SJCRH30 (cell line): ENCODE data around the gene SLC35D3. TPM values are rescaled to one million over a fixed set of nuclear protein-coding genes. Genes with fewer than 3 reads are reported as not detected.
A peak's percentile ranks its signal among the peaks of the same experiment; 100 is the strongest.

ENCODE experiments used
- DNase-seq, 2 experiments: peaks; one replicate each; pipeline ENCODE4 v3.0.0-alpha.2; 2015 to 2020
- H3K27ac ChIP-seq: fragments of 250-450 bp; sonication (Bioruptor Pico); 2 replicates; pipeline ENCODE4 v1.5.1; 2020; ENCODE audit warnings: mild to moderate bottlenecking, moderate library complexity
- H3K27me3 ChIP-seq: fragments of 250-450 bp; sonication (Bioruptor Pico); 2 replicates; pipeline ENCODE4 v1.5.1; 2020; ENCODE audit warnings: mild to moderate bottlenecking, moderate library complexity
- H3K36me3 ChIP-seq: fragments of 250-450 bp; sonication (Bioruptor Pico); 2 replicates; pipeline ENCODE4 v1.5.1; 2020; ENCODE audit warnings: mild to moderate bottlenecking, moderate library complexity
- H3K4me1 ChIP-seq: fragments of 250-450 bp; sonication (Bioruptor Pico); 2 replicates; pipeline ENCODE4 v1.5.1; 2020; ENCODE audit warnings: mild to moderate bottlenecking, moderate library complexity
- H3K4me3 ChIP-seq: fragments of 250-450 bp; sonication (Bioruptor Pico); 2 replicates; pipeline ENCODE4 v1.5.1; 2020; ENCODE audit warnings: mild to moderate bottlenecking, moderate library complexity
- H3K9me3 ChIP-seq: fragments of 250-450 bp; sonication (Bioruptor Pico); replicated peaks from 2 replicates; pipeline ENCODE4 v1.5.1; 2020; ENCODE audit warnings: mild to moderate bottlenecking, moderate library complexity
- total RNA-seq: library from RNA; depleted of rRNA; stranded (reverse); fragments of >200 nt; shearing (Covaris generic); gene quantifications from 2 replicates; pipeline ENCODE4 v1.2.3, GENCODE V29; 2014

Gene SLC35D3
- total RNA-seq, 1 experiment from 2014 or later: 0.06 TPM

- no peak for DNase-seq
- Histone ChIP-seq H3K4me3 (no peak overlapping the region), H3K27ac (no peak overlapping the region), H3K9me3 (no peaks in the 10 kb centered on the region), H3K27me3 (no peaks in the 10 kb centered on the region), H3K4me1 (peaks cover 3% of the 10 kb centered on the region; the same call in 1 of the 2 replicates), H3K36me3 (no peaks in the 10 kb centered on the region)
Measured at GRCh38 chr6:136914947-136915346, 7.2 kb upstream of the SLC35D3 start.

GRCh38 chr6:136918706-136919105 is 3.4 kb upstream of the SLC35D3 start:
- Histone ChIP-seq H3K4me3 (no peak overlapping the region), H3K9me3 (no peaks in the 10 kb centered on the region), H3K4me1 (no peaks in the 10 kb centered on the region), H3K36me3 (no peaks in the 10 kb centered on the region), H3K27me3 (no peaks in the 10 kb centered on the region), H3K27ac (no peak overlapping the region)
- DNase-seq: no peak

DNA sequence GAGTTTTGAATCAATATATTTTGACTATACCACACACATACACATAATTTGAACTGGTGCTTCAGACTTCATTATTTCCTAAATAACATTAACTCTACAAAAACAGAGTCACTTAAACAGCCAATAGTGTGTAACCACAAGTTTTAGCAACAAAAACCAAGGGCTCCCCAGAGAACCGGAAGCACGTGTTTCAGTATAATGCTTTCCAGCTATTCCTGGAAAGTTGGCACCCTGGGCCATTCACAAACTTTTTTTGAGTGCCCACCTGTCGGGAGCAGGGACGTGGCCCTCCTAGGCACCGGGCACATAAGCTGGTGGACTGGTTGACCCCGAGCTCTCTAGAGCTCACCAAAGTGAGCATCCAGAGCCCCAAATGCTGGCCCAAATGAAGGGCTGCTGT is 1.9 kb upstream of the SLC35D3 start:
- Histone ChIP-seq H3K36me3 (no peaks in the 10 kb centered on the region), H3K27me3 (no peaks in the 10 kb centered on the region), H3K27ac (no peak overlapping the region), H3K9me3 (no peaks in the 10 kb centered on the region), H3K4me3 (no peak overlapping the region), H3K4me1 (no peaks in the 10 kb centered on the region)
- DNase-seq: no peak

DNA sequence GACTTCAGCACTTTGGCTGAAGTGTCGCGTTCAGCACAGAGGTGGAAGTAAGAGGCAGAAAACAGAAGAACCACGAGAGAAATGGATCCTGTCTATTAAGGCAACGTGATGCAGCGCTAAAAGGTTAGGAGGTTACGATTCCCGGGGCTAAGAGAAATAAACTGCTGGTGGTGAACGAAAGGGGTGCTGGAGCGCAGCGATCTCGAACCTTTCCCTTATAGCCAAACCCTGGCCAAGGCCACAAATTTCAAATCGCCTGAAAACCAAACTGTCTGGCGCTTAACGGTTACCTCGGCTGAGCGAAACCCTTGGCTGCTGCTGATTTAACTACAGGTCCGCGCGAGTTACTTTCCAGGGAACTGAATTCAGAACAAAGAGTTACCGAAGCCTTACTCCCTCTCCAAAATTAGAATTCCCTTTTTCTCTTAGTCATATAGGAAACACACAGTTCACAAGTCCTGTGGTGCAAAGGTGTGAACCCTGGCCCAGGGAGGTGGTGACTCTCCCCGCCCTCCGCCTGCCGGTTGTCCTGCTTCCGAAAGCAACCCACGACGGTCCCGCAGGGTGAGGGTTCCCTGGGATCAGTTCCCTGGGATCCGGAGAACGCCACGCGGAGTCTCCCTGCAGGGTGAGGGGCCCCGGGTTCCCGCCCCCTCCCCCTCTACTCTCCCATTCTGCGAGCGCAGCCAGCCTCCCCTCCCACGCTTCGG is 1.3 kb upstream of the SLC35D3 start:
- no peaks in the 10 kb centered on the region for H3K4me1 ChIP-seq
- H3K27ac ChIP-seq: no peak overlapping the region
- H3K27me3 ChIP-seq: no peaks in the 10 kb centered on the region
- peak overlapping the region; percentile 80 for H3K4me3 ChIP-seq
- no peaks in the 10 kb centered on the region for H3K9me3 ChIP-seq
- no peaks in the 10 kb centered on the region for H3K36me3 ChIP-seq
- no peak for DNase-seq

DNA sequence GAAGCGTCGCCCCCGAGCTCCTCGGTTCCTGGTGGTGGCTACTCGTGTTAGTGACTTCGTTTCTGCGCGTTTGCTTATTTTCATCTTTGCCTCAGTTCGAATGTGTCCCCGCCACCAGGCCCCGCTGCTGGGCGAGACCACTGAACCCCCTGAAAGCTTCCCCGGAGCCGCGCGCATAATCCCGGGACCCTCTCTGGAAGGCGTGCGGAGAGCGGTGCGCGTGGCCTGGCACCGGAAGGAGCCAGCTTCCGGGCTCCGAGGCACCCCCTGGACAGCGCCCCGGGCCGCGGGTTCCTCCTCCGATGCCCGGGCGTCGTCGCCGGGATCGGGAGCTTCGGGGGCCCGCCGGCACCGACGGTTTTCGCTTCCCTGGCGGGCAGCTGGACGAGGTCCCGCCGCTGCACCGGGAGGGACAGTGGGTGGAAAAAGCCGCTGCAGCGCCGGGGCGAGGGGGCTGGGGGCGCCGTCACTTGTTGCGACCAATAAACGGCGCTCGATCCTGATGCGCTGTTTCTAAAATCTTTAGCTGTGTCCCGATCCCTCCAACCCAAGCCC is 643 bp upstream of the SLC35D3 start:
- H3K27ac ChIP-seq: peak overlapping the region; percentile 56
- H3K4me1 ChIP-seq: no peaks in the 10 kb centered on the region
- no peaks in the 10 kb centered on the region for H3K27me3 ChIP-seq
- peak in 1 of 2 experiments; percentile 42 for DNase-seq
- H3K9me3 ChIP-seq: no peaks in the 10 kb centered on the region
- H3K4me3 ChIP-seq: peak overlapping the region; percentile 80
- no peaks in the 10 kb centered on the region for H3K36me3 ChIP-seq

DNA sequence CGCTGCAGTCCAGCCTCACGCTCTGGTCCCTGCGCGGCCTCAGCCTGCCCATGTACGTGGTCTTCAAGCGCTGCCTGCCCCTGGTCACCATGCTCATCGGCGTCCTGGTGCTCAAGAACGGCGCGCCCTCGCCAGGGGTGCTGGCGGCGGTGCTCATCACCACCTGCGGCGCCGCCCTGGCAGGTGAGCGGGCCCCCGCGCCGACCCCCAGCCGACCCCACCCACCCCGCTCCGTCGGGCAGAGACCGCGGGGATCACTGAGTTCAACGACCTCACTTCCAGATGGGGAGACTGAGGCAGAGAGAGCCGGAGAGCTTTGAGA is 545 bp downstream of the SLC35D3 start:
- H3K4me1 ChIP-seq: no peaks in the 10 kb centered on the region
- DNase-seq: no peak
- no peaks in the 10 kb centered on the region for H3K9me3 ChIP-seq
- H3K4me3 ChIP-seq: no peak overlapping the region
- H3K27ac ChIP-seq: no peak overlapping the region
- no peaks in the 10 kb centered on the region for H3K27me3 ChIP-seq
- H3K36me3 ChIP-seq: no peaks in the 10 kb centered on the region

DNA sequence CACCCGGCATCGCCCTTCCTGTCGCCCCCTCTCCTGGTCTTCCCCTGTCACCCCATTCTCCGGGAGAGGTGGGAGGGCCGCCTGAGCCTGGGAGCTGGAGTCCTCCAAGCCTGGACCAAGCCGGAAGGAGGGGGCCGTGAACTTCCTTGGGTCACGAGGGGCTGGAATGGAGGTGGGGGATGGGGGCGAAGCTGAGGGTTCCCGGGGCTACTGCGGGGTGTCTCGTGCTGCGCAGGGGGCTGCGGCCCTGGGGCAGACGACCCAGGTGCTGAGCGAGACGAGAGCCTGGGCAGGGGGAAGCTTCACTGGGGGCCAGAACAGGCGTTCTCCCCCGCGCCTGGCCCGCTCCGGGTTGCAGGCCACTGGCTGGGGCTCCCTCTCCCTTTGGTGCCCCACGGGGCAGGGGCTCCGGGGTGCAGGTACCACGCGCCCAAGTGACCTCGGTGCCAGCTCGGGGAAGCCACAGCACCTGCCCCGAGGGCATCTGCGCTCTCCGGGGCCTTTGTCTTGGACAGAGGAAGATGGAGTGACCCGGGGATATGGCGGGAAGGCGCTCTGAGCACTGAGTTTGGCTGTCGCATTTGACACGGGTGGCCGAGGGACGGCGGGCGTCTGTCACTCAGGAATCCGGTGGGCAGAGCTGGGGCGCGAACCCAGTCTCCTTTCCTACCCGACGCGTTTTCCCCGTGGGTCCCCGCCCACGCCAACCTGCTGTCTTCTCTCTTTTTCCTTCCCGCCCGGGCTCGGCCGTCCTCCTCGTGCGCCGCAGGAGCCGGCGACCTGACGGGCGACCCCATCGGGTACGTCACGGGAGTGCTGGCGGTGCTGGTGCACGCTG is 1.2 kb downstream of the SLC35D3 start:
- no peaks in the 10 kb centered on the region for H3K36me3 ChIP-seq
- no peak overlapping the region for H3K4me3 ChIP-seq
- DNase-seq: no peak
- no peaks in the 10 kb centered on the region for H3K4me1 ChIP-seq
- no peak overlapping the region for H3K27ac ChIP-seq
- H3K27me3 ChIP-seq: no peaks in the 10 kb centered on the region
- no peaks in the 10 kb centered on the region for H3K9me3 ChIP-seq

DNA sequence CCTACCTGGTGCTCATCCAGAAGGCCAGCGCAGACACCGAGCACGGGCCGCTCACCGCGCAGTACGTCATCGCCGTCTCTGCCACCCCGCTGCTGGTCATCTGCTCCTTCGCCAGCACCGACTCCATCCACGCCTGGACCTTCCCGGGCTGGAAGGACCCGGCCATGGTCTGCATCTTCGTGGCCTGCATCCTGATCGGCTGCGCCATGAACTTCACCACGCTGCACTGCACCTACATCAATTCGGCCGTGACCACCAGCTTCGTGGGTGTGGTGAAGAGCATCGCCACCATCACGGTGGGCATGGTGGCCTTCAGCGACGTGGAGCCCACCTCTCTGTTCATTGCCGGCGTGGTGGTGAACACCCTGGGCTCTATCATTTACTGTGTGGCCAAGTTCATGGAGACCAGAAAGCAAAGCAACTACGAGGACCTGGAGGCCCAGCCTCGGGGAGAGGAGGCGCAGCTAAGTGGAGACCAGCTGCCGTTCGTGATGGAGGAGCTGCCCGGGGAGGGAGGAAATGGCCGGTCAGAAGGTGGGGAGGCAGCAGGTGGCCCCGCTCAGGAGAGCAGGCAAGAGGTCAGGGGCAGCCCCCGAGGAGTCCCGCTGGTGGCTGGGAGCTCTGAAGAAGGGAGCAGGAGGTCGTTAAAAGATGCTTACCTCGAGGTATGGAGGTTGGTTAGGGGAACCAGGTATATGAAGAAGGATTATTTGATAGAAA is 2.0 kb downstream of the SLC35D3 start:
- Histone ChIP-seq H3K36me3 (no peaks in the 10 kb centered on the region), H3K27me3 (no peaks in the 10 kb centered on the region), H3K27ac (no peak overlapping the region), H3K4me3 (no peak overlapping the region), H3K9me3 (no peaks in the 10 kb centered on the region), H3K4me1 (no peaks in the 10 kb centered on the region)
- no peak for DNase-seq

DNA sequence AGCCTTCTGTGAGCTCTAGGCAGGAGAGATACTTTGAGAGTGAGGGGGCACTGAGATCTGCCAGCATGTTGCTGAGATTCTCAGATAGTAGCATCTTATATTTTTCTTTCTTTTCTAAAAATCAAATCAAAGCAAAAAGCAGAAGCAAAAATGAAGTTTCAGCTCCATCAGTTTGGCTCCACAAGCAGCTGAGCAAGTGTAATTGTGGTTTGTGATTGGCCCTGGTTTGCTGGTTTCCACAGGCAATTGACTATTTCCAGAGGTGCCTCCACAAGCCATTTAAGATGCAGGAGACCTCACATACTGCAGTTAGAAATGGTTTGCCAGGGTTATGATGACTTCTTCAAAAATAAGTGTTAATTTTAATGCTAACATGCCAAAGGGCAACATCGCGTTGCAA is 4.3 kb downstream of the SLC35D3 start:
- no peaks in the 10 kb centered on the region for H3K9me3 ChIP-seq
- peaks cover 2% of the 10 kb centered on the region; the same call in 1 of the 2 replicates for H3K4me1 ChIP-seq
- DNase-seq: no peak
- no peak overlapping the region for H3K27ac ChIP-seq
- H3K36me3 ChIP-seq: no peaks in the 10 kb centered on the region
- H3K4me3 ChIP-seq: no peak overlapping the region
- H3K27me3 ChIP-seq: no peaks in the 10 kb centered on the region

GRCh38 chr6:136927292-136927691 is 5.2 kb downstream of the SLC35D3 start:
- no peak overlapping the region for H3K27ac ChIP-seq
- no peak overlapping the region for H3K4me3 ChIP-seq
- H3K36me3 ChIP-seq: no peaks in the 10 kb centered on the region
- H3K27me3 ChIP-seq: no peaks in the 10 kb centered on the region
- no peaks in the 10 kb centered on the region for H3K9me3 ChIP-seq
- peaks cover 2% of the 10 kb centered on the region; the same call in 1 of the 2 replicates for H3K4me1 ChIP-seq
- DNase-seq: peak; percentile 38 to 54

DNA sequence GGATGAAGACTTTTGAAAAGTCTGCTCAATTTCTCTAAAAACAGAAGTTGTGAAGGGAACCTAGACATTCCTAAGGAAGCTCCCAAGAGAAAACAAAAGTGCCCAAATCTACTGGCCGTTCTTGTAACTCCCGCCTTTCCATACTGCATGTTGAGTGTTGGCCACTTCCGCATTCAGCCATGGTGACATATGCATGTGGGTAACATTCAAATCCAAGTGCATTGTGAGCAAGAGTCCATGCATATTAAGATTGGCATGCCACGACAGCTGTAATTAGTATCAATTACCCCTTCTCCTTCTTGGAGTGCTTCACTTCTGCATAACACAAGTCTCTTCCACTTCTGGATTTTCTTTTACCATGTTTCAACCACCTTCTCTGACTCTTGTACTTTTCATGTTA is 8.4 kb downstream of the SLC35D3 start:
- H3K36me3 ChIP-seq: no peaks in the 10 kb centered on the region
- H3K4me3 ChIP-seq: no peak overlapping the region
- H3K27me3 ChIP-seq: no peaks in the 10 kb centered on the region
- H3K9me3 ChIP-seq: no peaks in the 10 kb centered on the region
- H3K4me1 ChIP-seq: peaks cover 2% of the 10 kb centered on the region; the same call in 1 of the 2 replicates
- peak overlapping the region; percentile 47 for H3K27ac ChIP-seq
- DNase-seq: peak; percentile 29 to 48

- Histone ChIP-seq H3K27me3 (no peaks in the 10 kb centered on the region), H3K27ac (no peak overlapping the region), H3K4me3 (no peak overlapping the region), H3K9me3 (no peaks in the 10 kb centered on the region), H3K4me1 (peaks cover 2% of the 10 kb centered on the region; the same call in 1 of the 2 replicates), H3K36me3 (no peaks in the 10 kb centered on the region)
- no peak for DNase-seq
Measured at GRCh38 chr6:136932599-136932998, 10.5 kb downstream of the SLC35D3 start.

DNA sequence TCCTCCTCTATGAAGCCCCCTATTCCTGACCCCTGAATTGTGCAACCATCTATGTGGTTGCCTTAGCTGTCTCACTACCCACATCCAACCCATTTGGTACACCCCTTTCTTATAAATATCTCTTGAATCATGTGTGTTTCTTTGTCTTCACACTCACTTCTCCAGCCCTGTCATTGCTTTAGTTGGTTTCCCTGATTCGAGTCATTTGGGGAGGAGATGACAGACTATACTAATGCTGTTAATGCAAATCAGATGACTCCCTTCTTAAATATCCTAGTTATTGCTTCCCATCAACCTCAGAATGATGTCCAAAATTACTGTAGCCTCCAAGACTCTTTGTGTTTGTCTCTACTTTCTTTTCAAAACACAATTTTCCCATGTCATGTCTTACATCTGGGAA is 23.0 kb downstream of the SLC35D3 start:
- no peaks in the 10 kb centered on the region for H3K9me3 ChIP-seq
- H3K36me3 ChIP-seq: no peaks in the 10 kb centered on the region
- H3K27ac ChIP-seq: no peak overlapping the region
- no peak overlapping the region for H3K4me3 ChIP-seq
- DNase-seq: no peak
- no peaks in the 10 kb centered on the region for H3K4me1 ChIP-seq
- no peaks in the 10 kb centered on the region for H3K27me3 ChIP-seq

- no peaks in the 10 kb centered on the region for H3K9me3 ChIP-seq
- DNase-seq: no peak
- no peaks in the 10 kb centered on the region for H3K36me3 ChIP-seq
- H3K4me1 ChIP-seq: no peaks in the 10 kb centered on the region
- no peaks in the 10 kb centered on the region for H3K27me3 ChIP-seq
- no peak overlapping the region for H3K4me3 ChIP-seq
- H3K27ac ChIP-seq: no peak overlapping the region
Measured at GRCh38 chr6:136945711-136946121, 23.6 kb downstream of the SLC35D3 start.

DNA sequence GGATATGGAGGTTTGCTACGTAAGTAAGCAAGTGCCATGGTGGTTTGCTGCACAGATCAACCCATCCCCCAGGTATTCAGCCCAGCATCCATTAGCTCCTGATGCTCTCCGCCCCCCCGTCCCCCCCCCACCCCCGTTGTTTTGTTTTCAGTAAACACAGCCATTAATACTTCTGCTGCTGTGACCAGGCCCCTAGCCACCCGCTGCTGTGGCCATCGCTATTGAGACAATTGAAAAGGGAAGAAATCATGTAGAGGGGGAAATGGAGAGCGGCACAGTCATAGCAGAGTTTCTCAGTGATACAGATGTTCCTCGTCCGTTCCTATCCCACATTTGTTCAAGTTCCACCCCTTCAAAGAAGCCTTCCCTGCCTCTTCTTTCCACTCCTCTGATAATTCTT is 24.9 kb downstream of the SLC35D3 start:
- H3K27me3 ChIP-seq: no peaks in the 10 kb centered on the region
- no peak for DNase-seq
- no peaks in the 10 kb centered on the region for H3K4me1 ChIP-seq
- H3K36me3 ChIP-seq: no peaks in the 10 kb centered on the region
- H3K9me3 ChIP-seq: no peaks in the 10 kb centered on the region
- no peak overlapping the region for H3K4me3 ChIP-seq
- no peak overlapping the region for H3K27ac ChIP-seq
